Stimulated activated CD4-positive, alpha-beta T cell treated with anti-CD3 and anti-CD28 coated beads, Interleukin-2, amount 100 ng/mL, for 48 hours (primary cell): ENCODE measurements around the gene BRICD5.
A peak's percentile ranks its signal among the peaks of the same experiment; 100 is the strongest.

Experiments
- DNase-seq, 2 donors: peaks; one replicate each; pipeline ENCODE4 v3.0.0-alpha.2; 2020

BRICD5 gene

DNA sequence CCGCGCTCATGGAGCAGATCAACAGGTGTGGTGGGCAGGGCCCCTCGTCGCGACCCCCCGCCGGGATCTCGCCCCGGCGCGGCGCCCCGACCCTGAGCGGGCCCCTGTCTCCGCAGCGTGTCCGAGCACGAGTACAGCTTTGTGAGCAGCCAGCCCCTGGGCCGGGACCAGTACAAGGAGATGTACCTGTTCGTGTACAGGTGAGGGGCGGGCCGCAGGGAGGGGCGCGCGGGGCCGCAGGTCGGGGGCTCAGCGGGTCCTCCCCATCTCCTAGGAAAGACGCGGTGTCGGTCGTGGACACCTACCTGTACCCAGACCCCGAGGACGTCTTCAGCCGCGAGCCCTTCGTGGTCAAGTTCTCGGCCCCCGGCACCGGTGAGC, 26.4 kb upstream of the BRICD5 start:
- DNase-seq: no peak

DNA sequence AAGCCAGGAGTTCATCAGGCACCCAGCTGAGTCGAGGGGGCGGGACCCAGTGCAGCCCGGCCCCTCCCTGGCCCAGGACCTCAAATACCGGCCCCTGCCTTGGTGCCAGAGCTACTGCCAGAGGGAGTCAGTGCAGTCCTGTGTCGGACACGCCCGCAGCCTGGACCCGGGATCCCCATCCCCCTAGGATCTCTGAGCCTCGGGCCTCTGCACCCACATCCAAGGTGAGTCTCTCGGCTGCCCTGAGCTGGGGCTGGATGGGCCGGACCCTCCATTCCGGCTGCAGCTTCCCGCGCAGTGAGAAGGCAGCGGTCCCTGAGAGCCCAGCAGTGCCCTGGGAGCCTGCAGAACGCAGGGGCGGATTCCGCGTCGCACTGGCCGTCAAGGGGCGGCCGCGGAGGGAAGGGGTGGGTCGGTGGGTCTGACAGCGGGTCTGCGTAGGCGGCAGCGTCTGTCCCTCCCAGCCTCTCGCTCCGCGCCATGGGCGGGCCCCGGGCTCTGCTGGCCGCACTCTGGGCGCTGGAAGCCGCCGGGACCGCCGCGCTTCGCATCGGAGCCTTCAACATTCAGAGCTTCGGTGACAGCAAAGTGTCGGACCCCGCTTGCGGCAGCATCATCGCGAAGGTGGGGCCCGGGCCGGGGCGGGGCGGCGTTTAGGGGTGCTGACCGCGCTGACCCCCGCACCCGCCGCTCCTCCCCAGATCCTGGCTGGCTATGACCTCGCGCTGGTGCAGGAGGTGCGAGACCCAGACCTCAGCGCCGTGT, 25.9 kb upstream of the BRICD5 start, which contains the start of gene DNASE1L2:
Gene DNASE1L2 (plus strand): TSS at position 108 of the 765 bp plus-strand sequence. CDS start 373 bp downstream, at position 481.
- no peak for DNase-seq

DNA sequence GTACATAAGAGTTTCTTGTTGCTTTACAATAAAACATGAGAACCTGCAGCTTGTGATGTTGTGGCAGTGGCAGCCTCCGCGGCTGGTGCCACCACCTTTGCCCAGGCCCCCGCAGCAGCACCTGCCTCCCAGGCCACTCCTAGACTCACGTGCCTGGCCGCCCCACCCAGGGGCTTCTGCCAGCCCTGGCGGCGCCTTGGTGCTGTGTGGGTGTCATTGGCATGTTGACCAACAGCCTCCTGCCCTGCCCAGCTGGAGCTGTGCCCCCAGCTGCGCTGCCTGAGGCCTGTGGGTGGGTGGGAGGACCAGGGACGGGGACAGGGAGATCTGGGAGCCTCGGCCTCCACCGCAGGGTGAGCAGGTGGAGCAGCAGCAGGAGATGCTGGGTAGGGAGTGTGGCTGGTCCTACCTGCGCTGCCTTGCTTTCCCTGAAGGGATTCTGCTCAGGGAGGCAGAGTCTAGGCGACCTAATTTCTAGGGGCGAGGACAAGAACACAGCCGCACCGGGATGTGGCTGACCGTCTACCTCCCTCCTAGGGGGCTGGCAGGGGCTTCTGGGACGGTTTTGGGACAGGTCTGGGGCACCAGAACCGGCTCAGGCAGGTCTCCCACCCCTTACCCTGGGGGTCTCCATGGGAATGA, 25.2 kb upstream of the BRICD5 start:
- no peak for DNase-seq

DNA sequence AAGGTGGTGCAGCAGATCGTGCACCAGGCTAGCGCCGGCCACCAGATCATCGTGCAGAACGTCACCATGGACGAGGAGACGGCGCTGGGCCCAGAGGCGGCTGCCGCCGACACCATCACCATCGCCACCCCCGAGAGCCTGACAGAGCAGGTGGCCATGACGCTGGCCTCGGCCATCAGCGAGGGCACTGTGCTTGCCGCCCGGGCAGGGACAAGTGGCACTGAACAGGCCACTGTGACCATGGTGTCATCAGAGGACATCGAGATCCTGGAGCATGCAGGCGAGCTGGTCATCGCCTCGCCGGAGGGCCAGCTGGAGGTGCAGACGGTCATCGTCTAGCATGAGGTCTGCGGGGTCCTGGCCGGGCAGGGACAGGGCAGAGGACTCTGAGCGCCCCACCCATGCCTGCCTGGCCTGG, 24.6 kb upstream of the BRICD5 start:
- DNase-seq: no peak

DNA sequence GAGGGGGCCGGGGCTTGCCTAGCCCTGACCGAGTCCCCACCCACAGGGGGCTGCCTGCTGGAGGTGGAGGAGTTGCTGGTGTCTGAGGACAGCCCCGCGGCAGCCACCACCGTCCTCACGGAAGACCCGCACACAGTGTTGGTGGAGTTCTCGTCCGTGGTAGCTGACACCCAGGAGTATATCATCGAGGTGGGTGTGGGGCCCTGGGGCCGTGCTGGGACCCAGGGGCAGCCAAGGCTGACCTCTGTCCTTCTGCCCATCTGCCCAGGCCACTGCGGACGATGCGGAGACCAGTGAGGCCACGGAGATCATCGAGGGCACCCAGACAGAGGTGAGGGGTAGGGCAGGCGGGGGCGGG, 24.1 kb upstream of the BRICD5 start:
- DNase-seq: no peak

DNA sequence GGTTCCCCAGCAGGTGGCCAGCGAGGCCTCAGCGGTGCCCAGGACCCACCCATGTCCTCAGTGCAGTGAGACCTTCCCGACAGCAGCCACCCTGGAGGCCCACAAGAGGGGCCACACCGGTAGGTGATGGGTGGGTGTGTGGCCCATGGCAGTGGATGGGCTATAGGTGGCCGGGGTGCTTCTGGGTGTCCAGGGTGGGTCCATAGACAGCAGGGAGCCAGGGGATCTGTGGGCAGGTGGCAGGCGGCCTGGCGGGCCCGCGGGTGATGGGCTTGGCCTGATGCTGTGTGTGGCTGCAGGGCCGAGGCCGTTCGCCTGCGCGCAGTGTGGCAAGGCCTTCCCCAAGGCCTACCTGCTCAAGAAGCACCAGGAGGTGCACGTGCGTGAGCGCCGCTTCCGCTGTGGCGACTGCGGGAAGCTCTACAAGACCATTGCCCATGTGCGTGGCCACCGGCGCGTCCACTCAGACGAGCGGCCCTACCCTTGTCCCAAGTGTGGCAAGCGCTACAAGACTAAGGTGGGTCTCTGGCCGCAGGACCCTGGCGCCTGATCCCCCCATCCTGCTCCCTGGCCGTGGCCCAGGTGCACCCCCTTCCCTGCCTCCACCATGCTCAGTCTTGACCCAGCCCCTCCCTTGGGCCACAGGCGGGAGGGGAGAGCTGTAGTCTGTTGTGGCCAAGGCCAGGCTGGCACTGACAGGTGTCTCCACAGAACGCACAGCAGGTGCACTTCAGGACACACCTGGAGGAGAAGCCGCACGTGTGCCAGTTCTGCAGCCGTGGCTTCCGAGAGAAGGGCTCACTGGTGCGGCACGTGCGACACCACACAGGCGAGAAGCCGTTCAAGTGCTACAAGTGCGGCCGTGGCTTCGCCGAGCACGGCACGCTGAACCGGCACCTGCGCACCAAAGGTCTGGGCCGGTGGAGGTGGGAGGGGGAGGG, 23.5 kb upstream of the BRICD5 start:
- DNase-seq: no peak

DNA sequence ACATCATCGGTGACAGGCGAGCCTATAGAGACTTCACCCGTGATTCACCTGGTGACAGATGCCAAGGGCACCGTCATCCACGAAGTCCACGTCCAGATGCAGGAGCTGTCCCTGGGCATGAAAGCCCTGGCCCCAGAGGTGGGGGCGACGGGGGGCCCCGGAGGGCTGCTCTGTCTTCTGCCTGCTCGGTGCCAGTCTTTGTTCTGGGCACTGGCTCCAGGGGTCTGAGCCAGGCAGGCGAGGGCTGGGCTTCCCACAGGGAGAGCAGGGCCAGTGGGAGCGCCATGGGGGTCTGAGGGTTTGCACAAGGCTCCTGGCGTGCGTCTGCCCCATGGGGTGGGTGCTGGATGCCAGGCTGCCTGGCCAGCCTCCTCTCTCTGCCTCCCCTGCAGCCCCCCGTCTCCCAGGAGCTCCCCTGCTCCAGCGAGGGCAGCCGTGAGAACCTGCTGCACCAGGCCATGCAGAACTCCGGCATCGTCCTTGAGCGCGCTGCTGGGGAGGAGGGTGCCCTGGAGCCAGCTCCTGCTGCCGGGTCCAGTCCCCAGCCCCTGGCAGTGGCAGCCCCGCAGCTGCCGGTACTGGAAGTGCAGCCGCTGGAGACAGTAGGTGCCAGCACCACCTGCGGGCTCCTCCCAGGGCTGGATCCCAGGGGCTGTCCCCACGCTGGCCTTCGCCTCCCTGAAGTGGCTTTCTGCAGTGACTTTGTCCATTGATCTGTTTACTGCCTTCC, 22.5 kb upstream of the BRICD5 start:
- no peak for DNase-seq

DNA sequence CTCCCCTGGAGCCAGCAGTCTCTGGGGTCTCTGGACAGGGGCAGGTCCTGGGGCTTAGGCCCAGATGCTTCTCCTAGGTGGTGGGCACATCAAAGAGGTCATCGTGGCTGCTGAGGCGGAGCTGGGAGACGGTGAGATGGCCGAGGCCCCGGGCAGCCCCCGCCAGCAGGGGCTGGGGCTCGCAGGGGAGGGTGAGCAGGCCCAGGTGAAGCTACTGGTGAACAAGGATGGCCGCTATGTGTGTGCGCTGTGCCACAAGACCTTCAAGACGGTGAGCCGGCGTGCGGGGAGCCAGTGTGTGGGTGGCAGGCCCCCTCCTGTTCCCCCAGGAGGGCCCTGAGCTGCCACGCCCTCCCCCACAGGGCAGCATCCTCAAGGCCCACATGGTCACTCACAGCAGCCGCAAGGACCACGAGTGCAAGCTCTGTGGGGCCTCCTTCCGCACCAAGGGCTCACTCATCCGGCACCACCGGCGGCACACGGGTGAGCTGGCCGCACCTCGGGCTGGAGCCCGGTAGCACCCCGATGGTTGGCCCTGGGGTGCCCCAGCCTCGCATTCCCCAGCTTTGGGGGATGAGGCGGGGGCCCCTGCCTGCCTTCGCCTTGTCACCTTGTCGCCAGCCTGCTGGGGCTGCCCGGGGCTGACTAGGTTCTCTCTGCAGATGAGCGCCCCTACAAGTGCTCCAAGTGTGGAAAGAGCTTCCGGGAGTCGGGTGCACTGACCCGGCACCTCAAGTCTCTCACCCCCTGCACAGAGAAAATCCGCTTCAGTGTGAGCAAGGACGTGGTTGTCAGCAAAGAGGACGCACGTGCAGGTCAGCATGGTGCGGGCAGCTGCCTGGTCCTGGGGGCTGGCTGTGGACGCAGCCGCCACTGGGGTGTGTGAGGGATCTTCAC, 21.7 kb upstream of the BRICD5 start:
- DNase-seq: no peak

DNA sequence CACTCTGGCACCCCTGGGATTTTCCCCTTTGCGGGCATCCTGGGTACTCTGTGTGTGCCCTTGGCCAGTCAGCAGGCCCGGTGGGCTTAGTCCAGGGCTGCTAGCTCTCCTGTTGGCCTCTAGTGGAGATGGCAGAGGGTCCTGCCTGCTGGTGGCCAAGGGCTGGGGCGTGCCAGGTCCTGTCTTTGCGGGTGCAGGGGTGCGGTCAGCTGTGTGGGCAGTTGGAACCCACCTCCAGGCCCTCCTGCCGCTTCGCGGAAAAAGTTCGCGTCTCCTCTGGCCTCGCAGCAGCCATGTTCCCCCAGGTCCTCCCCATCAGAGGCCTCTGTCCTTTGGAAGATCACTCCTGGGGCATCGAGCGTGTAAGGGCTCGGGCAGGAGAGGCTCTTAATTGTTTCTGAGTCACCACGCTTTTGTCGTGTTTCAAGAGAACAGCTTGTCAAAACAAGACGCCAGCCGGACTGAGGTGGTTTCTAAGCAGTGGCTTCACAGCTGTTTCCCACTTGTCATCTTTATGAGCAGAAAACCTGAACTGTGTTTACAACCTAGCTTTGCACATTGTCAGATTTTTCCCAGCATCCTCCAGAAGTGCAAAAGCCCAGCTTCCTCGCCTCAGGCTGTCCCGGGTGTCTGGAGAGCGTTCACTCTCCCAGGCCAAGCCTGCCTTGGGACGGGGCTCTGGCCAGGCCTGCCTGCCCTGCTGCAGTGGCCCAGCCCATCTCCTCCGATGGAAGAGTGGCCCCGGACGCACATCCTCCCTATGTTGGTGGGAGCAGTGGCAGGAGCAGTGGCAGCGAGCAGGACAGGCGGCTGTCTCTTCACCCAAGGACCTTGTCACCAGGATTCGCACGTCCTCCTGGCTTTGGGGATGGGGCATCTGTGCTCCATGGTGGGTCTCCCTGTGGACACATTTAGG, 20.6 kb upstream of the BRICD5 start:
- no peak for DNase-seq

DNA sequence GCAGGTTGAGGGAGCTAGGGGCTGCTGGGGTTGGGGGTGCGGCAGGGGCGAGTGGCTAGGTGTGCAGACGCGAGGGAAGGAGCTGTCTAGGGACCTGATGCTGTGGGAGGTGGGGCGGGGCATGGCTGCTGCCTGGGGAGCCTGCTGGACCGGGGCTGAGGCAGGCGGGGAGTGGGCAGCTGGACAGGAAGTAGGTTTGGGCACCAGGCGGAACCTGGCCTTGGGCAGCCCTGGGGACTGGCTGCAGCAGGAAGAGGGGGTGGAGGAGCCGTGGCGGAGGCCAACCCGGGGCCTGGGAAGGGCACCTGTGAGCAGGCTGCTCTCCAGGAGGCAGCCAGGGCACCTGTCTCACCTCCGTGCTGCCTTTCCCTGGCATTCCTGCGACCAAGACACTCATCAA, 19.7 kb upstream of the BRICD5 start:
- DNase-seq: no peak

DNA sequence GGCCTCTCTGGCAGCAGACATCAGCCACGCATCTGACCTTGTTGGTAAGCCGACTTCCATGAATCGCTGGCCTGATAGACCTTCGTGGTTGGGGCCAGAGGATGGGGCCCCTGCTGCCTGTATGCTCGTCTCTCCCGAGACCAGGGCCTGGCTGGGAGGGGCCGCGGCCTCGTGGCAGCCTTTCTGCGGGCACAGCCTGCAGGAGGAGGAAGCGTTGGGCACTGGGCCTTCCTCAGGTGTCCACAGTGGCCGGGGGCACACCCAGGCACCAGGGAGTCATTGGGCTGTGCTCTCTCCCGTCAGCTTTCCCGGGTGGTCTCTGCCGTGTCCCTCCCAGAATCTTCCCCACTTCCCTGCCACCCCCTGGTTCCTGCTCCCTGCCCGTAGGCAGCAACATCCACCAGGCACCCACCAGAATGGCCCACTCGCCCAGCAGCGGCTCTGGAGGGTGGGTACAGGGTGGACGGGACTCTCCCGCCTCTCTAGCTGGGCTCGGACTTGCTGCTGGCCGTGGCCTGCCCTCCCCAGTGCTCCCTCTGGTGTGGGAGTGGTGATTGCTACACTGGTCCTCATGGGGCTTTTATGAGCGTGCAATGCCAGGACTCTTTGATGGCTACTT, 19.1 kb upstream of the BRICD5 start:
- no peak for DNase-seq

DNA sequence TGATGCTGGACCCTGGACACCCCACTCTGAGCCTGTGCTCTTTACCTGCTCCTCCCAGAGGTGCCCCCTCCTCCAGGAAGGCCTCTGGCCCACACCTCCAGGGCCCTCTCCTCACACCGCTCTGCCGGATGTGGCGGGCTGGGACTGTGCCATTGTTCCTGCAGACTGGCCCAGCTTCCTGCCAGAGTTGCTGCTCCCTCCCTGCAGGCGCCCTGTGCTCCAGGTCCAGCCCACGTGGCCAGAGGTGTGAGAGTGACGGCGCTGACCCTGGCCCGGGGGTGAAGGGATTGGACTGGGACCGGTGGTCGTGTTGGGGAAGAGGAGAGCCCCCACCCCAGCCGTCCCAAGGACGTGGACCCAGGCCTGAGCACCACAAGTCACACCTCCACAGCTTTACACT, 18.4 kb upstream of the BRICD5 start:
- DNase-seq: no peak

DNA sequence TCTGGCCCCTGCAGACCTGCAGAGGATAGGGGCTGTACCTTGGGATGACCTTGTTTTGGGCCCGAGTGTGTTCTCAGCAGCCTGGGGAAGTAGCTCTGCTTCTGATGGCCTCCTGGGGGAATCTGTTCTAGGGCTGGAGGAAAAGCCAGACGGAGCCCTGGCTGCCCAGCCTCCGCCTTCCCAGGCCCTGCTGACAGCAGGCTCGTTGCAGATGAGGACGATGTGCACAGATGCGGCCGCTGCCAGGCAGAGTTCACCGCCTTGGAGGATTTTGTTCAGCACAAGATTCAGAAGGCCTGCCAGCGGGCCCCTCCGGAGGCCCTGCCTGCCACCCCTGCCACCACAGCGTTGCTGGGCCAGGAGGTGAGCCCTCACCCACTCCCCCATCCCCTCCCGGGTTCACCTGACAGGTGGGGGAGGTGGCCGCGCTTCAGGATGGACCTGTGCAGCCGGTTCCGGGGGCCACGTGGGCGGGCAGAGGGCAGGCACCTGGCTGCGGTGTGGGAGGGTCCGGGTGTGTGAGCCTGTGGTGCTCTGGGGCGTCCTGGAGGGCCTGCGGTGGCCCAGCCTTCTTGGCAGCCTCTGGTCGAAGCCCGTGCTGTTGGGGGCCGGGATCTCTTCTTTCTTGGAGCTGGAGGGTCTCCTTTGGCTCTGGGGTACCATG, 17.6 kb upstream of the BRICD5 start:
- DNase-seq: no peak

DNA sequence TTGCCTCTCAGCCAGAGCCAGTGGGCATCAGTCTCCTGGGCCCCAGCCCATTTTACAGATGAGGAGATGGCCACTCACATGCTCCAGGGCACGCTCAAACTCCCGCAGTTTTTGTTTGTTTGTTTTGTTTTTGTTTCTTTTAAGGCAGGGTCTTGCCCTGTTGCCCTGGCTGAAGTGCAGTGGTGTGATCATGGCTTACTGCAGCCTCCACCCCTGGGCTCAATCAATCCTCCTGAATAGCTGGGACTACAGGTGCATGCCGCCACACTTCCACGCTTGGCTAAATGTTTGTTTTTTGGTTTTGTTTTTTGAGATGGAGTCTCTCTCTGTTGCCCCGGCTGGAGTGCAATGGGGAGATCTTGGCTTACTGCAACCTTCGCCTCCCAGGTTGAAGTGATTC, 16.3 kb upstream of the BRICD5 start:
- DNase-seq: no peak

DNA sequence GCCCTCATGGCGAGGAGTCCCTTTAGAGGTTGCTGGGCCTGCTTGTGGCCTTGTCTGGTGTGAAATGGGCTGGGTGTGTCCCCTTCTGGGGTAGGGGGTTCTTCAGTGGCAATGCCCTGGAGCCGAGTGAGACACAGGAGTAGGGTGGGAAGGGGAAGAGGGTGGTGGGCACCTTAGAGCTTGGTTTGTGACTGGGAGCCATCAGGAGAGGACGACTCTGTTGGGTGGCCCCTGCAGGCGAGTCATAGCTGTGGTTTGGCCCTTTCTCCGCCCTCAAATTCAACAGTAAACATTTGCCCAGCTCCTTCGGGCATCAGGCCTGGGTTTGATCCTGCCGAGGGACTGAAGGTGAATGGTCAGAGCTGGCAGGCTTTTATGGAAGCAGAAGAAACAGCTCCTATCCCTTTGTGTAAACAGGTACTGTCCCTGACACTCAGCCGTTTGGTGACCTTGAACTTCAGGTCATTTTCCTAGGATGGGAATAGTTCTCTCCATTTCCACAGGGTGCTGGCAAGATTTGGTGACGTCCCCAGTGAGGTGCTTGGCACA, 15.7 kb upstream of the BRICD5 start:
- DNase-seq: no peak

DNA sequence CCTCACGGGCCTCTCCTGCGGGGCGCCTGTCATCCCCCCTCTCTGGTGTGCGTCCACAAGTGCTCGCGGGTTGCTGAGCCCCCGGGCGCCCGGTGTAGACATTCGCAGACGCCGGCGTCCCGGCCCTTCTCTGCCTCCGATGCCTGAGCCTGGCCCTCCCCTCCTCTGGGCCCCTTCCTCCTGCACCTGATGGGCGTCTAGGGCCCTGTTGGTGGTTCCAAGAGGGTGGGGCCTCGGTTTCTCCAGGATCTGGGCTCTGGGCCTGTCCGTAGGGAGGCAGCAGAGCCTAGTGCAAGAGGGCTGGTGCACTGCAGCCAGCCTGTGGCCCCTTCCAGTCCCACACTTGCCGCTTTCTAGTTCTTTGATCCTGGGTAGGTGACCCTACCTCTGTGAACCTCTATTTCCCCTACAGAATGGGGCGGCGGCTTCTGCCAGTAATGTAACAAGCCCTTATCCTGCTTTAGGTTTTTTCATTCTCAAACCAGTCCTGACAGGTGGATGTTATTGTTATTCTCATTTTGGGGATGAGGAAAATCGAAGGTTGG, 13.4 kb upstream of the BRICD5 start:
- no peak for DNase-seq

DNA sequence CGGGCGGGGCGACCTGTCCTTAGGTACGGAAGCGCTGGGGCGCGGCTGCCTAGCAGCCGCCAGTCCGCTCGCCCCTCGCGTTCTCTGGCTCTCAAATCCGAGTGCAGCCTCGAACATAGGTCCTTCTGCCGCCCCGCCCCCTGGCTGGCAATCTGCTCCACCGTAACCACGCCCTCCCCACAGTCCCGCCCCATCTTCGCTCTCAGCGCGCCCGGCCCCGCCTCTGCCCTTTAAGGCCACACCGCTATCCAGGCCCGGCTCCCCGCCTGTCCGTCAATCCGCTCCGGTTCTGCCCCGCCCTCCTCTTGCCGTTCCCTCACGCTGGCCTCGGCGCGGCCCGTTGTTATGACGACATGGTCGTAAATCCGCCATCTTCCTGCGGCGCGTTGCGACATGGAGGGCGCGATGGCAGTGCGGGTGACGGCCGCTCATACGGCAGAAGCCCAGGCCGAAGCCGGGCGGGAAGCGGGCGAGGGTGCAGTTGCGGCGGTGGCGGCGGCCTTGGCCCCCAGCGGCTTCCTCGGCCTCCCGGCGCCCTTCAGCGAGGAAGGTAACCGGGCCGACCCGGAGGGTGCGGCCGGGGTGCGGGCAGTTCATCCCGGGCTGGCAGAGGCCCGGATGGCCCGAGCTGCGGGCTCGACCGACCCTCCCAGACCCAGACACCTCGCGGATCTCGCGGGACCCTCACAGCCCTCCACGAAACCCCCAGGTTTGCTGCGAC, 12.7 kb upstream of the BRICD5 start, which contains the start of gene E4F1:
Gene E4F1 (plus strand): TSS at position 371 of the 721 bp plus-strand sequence. CDS start 23 bp downstream, at position 394.
- DNase-seq: peak; percentile 99 to 100

DNA sequence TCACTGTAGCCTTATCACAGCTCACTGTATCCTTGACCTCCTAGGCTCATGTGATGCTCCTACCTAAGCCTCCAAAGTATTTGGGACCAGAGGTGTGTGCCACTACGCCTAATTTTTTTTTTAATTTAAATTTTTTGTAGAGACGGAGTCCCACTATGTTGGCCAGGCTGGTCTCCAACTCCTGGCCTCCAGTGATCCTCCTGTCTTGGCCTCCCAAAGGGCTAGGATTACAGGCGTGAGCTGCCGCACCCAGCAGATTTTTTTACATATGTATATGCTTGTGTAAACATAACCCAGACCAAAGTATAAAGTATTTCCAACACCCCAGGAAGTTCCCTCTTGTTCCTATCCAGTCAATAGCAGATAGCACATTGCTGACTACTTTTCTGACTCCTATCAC, 5.7 kb upstream of the BRICD5 start:
- DNase-seq: no peak

DNA sequence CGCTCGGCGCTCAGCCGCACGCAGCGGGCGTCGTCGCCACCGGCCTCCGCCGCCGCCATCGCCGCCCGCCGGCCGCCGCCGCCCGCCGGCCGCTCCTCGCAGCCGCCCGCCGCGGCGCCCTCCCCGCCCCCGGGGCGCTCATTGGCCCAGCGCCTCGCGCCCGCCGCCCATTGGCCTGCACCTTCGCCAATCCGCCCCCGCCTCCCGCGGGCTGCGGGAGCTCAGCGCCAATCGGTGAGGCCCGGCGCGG, 4.0 kb upstream of the BRICD5 start, which contains the start of gene PGP:
Gene PGP (minus strand): TSS at position 122 of the 250 bp plus-strand sequence. CDS start 63 bp downstream, at position 59.
- no peak for DNase-seq
